SK-N-SH treated with all-trans-retinoic acid at 6 μM for 48 hours (cell line): ENCODE measurements around the gene VPS9D1.

Source experiments
- ATAC-seq: fragments of 200-7000 bp; cut with Tn5 transposase; 3 replicates; pipeline ENCODE4 v1.9.1; 2020; ENCODE audit warnings: mild to moderate bottlenecking, moderate library complexity
- ARNTL ChIP-seq: fragments of 450-650 bp; formaldehyde crosslinking; IDR thresholded peaks from 2 replicates; pipeline ENCODE4 v1.5.0; 2020; ENCODE audit warnings: low read depth, mild to moderate bottlenecking, moderate library complexity, borderline replicate concordance
- BACH2 ChIP-seq: fragments of 250-450 bp; sonication (Bioruptor Pico); IDR thresholded peaks from 2 replicates; pipeline ENCODE4 v1.9.0; 2021; ENCODE audit warnings: mild to moderate bottlenecking, borderline replicate concordance
- CREB5 ChIP-seq: fragments of 250-450 bp; sonication (Bioruptor Pico); IDR thresholded peaks from 2 replicates; pipeline ENCODE4 v1.5.1; 2020; ENCODE audit warnings: low read depth, mild to moderate bottlenecking, moderate library complexity
- CSDC2 ChIP-seq: fragments of 250-450 bp; sonication (Bioruptor Pico); IDR thresholded peaks from 2 replicates; pipeline ENCODE4 v1.5.0; 2020; ENCODE audit warnings: mild to moderate bottlenecking, moderate library complexity
- CSRNP3 ChIP-seq: fragments of 250-450 bp; sonication (Bioruptor Pico); IDR thresholded peaks from 2 replicates; pipeline ENCODE4 v1.5.1; 2021; ENCODE audit warnings: mild to moderate bottlenecking, moderate library complexity
- ESRRG ChIP-seq: fragments of 250-450 bp; sonication (Bioruptor Pico); IDR thresholded peaks from 2 replicates; pipeline ENCODE4 v1.6.1; 2021; ENCODE audit warnings: mild to moderate bottlenecking
- GLIS3 ChIP-seq: fragments of 250-450 bp; sonication (Bioruptor Pico); IDR thresholded peaks from 2 replicates; pipeline ENCODE4 v1.5.0; 2020; ENCODE audit warnings: mild to moderate bottlenecking, moderate library complexity
- ISL1 ChIP-seq: fragments of 250-450 bp; sonication (Bioruptor Pico); IDR thresholded peaks from 2 replicates; pipeline ENCODE4 v2.1.2; 2022; ENCODE audit warnings: mild to moderate bottlenecking, moderate library complexity
- OSR1 ChIP-seq: fragments of 250-450 bp; sonication (Bioruptor Pico); IDR thresholded peaks from 2 replicates; pipeline ENCODE4 v1.8.0; 2022; ENCODE audit warnings: moderate library complexity, mild to moderate bottlenecking, inconsistent platforms
- PATZ1 ChIP-seq: fragments of 250-450 bp; sonication (Bioruptor Pico); IDR thresholded peaks from 2 replicates; pipeline ENCODE4 v1.8.0; 2020; ENCODE audit warnings: mild to moderate bottlenecking, moderate library complexity, borderline replicate concordance
- POU6F1 ChIP-seq: fragments of 250-450 bp; sonication (Bioruptor Pico); IDR thresholded peaks from 2 replicates; pipeline ENCODE4 v1.8.0; 2021; ENCODE audit warnings: low read depth, mild to moderate bottlenecking, moderate library complexity, borderline replicate concordance
- PPARA ChIP-seq: fragments of 250-450 bp; sonication (Bioruptor Pico); IDR thresholded peaks from 2 replicates; pipeline ENCODE4 v1.5.0; 2020; ENCODE audit warnings: mild to moderate bottlenecking, borderline replicate concordance
- RARB ChIP-seq: fragments of 250-450 bp; sonication (Bioruptor Pico); IDR thresholded peaks from 2 replicates; pipeline ENCODE4 v1.8.0; 2021; ENCODE audit warnings: mild to moderate bottlenecking, moderate library complexity
- SNAI2 ChIP-seq: fragments of 250-450 bp; sonication (Bioruptor Pico); IDR thresholded peaks from 2 replicates; pipeline ENCODE4 v1.5.0; 2020; ENCODE audit warnings: mild to moderate bottlenecking, moderate library complexity
- TCF4 ChIP-seq: fragments of 250-450 bp; sonication (Bioruptor Pico); IDR thresholded peaks from 2 replicates; pipeline ENCODE4 v1.8.0; 2021; ENCODE audit warnings: mild to moderate bottlenecking, moderate library complexity, borderline replicate concordance
- TOX ChIP-seq: fragments of 250-450 bp; sonication (Bioruptor Pico); IDR thresholded peaks from 2 replicates; pipeline ENCODE4 v1.8.0; 2021; ENCODE audit warnings: mild to moderate bottlenecking, moderate library complexity, borderline replicate concordance
- TSHZ2 ChIP-seq: fragments of 250-450 bp; sonication (Bioruptor Pico); IDR thresholded peaks from 2 replicates; pipeline ENCODE4 v1.5.0; 2020; ENCODE audit warnings: mild to moderate bottlenecking, moderate library complexity
- ZC3H10 ChIP-seq: fragments of 250-450 bp; sonication (Bioruptor Pico); IDR thresholded peaks from 2 replicates; pipeline ENCODE4 v1.5.1; 2021; ENCODE audit warnings: mild to moderate bottlenecking, moderate library complexity
- ZFP3 ChIP-seq: fragments of 250-450 bp; sonication (Bioruptor Pico); IDR thresholded peaks from 2 replicates; pipeline ENCODE4 v1.5.0; 2020; ENCODE audit warnings: mild to moderate bottlenecking, moderate library complexity
- ZFP30 ChIP-seq: fragments of 450-650 bp; formaldehyde crosslinking; IDR thresholded peaks from 2 replicates; pipeline ENCODE4 v1.5.0; 2022; ENCODE audit warnings: mild to moderate bottlenecking, moderate library complexity
- ZNF565 ChIP-seq: fragments of 450-650 bp; formaldehyde crosslinking; conservative IDR thresholded peaks from 2 replicates; pipeline ENCODE4 v1.5.0; 2020; ENCODE audit warnings: low read depth, mild to moderate bottlenecking, moderate library complexity
- ZNF70 ChIP-seq: fragments of 450-650 bp; formaldehyde crosslinking; IDR thresholded peaks from 2 replicates; pipeline ENCODE4 v1.5.0; 2020; ENCODE audit warnings: mild to moderate bottlenecking, moderate library complexity
- ZNF8 ChIP-seq: fragments of 450-650 bp; formaldehyde crosslinking; IDR thresholded peaks from 2 replicates; pipeline ENCODE4 v1.5.0; 2020; ENCODE audit warnings: mild to moderate bottlenecking, moderate library complexity

Gene VPS9D1

GRCh38 chr16:89708481-89708931, 12.2 kb downstream of the VPS9D1 start:
- no peak for TF ChIP-seq POU6F1
- no peak for TF ChIP-seq ZFP30 (CRISPR knock-in tag)
- no peak for TF ChIP-seq ZNF8 (CRISPR knock-in tag)
- TF ChIP-seq PATZ1: no peak
- no peak for TF ChIP-seq ZFP3 (CRISPR knock-in tag)
- TF ChIP-seq RARB (CRISPR knock-in tag): no peak
- TF ChIP-seq ARNTL (CRISPR knock-in tag): no peak
- no peak for TF ChIP-seq ZNF565
- TF ChIP-seq PPARA: no peak
- no peak for TF ChIP-seq ZNF70
- no peak for TF ChIP-seq SNAI2
- no peak for TF ChIP-seq GLIS3 (CRISPR knock-in tag)
- no peak for TF ChIP-seq TCF4 (CRISPR knock-in tag)
- TF ChIP-seq CSRNP3: no peak
- no peak for TF ChIP-seq CSDC2
- no peak for TF ChIP-seq ESRRG
- no peak for TF ChIP-seq CREB5 (CRISPR knock-in tag)
- no peak for TF ChIP-seq ISL1 (CRISPR knock-in tag)
- TF ChIP-seq OSR1 (CRISPR knock-in tag): no peak
- no peak for TF ChIP-seq TOX (CRISPR knock-in tag)
- TF ChIP-seq, all 23 proteins: peak for 0
- no peak for ATAC-seq

GRCh38 chr16:89707695-89708094, 13.0 kb downstream of the VPS9D1 start:
- no peak for ATAC-seq
- TF ChIP-seq SNAI2 (no peak), ZC3H10 (CRISPR knock-in tag) (no peak), BACH2 (CRISPR knock-in tag) (no peak), TSHZ2 (no peak), TOX (CRISPR knock-in tag) (no peak), ZNF8 (CRISPR knock-in tag) (no peak), ZFP3 (CRISPR knock-in tag) (no peak), CSRNP3 (no peak), PATZ1 (no peak), TCF4 (CRISPR knock-in tag) (no peak), ZNF565 (no peak), ZNF70 (no peak), GLIS3 (CRISPR knock-in tag) (no peak)
